Adrenal gland (tissue), 12 donors: ENCODE measurements around the gene SV2C. TPM values are rescaled to one million over a fixed set of nuclear protein-coding genes. Genes with fewer than 3 reads are reported as not detected.

Experiments
- DNase-seq, 7 donors: peaks; one replicate each; pipeline ENCODE4 v3.0.0-alpha.2; 2019 to 2020
- H3K27ac ChIP-seq, 5 donors: fragments of 200-600 bp; sonication (generic) in 4 of 5; 1 replicate in 3 of 5; 2 replicates in 2 of 5; pipeline versions ENCODE4 v1.5.1 to v1.8.0; 2016 to 2020; ENCODE audit warnings: mild to moderate bottlenecking in 1 of 5
- H3K27me3 ChIP-seq: fragments of 200-600 bp; 2 replicates; pipeline ENCODE4 v1.8.0; 2021
- H3K36me3 ChIP-seq, 2 donors: fragments of 200-600 bp; replicated peaks in 1 of 2; 1 replicate in 1 of 2; 2 replicates in 1 of 2; pipeline versions ENCODE4 v1.5.1 to v1.8.0; 2018 to 2022
- H3K4me1 ChIP-seq, 2 donors: fragments of 200-600 bp; replicated peaks in 1 of 2; 1 replicate in 1 of 2; 2 replicates in 1 of 2; pipeline versions ENCODE4 v1.5.1 to v1.8.0; 2018 to 2021
- H3K4me3 ChIP-seq, 4 donors: fragments of 200-600 bp; sonication (generic) in 3 of 4; one replicate each; pipeline ENCODE4 v1.5.1; 2016 to 2018
- H3K9me3 ChIP-seq, 3 donors: fragments of 200-600 bp; sonication (generic) in 1 of 3; replicated peaks in 1 of 3; 1 replicate in 2 of 3; 2 replicates in 1 of 3; pipeline versions ENCODE4 v1.5.1 to v1.8.0; 2016 to 2021
- POLR2A ChIP-seq, 2 donors: fragments of 450-650 bp; IDR thresholded peaks; one replicate each; pipeline ENCODE4 v1.6.1; 2017; ENCODE audit warnings: antibody characterized with exemption in 2 of 2, mild to moderate bottlenecking in 2 of 2, moderate library complexity in 1 of 2
- WGBS, 4 donors: extraction: QIAGEN DNeasy Blood & Tissue Kit in 2 of 4; methylation state at CpG; one replicate each; pipeline versions ENCODE4 v1.1.5 to v1.1.7; 2013 to 2017; 5-methylcytosine and 5-hydroxymethylcytosine counted together
- intact Hi-C, 2 donors: fragments of 100-400 bp; cut with DNase I; formaldehyde crosslinking; loops; one replicate each; pipeline versions ENCODE4 v1.14.1 to v1.15.0; 2022 to 2023
- polyA plus RNA-seq, 3 donors: library from polyadenylated mRNA; stranded (reverse); fragments of 200-250 nt in 2 of 3; fragments of 350-450 nt in 1 of 3; fragmentation: Illumina TruSeq in 1 of 3; extraction: RNeasy Lipid Tissue Mini Kit (QIAGEN cat#74804) in 1 of 3; gene quantifications; one replicate each; pipeline ENCODE4 v1.2.3, GENCODE V29; 2013 to 2014
- total RNA-seq, 9 donors: library from RNA; depleted of rRNA in 4 of 9; stranded (reverse); fragments of >200 nt in 4 of 9; fragments of 120-200 nt in 1 of 9; fragmentation: NEBNext Ultra II Directional in 1 of 9; extraction: Animal tissue kit (Norgen Biotek cat#: 25700) in 1 of 9; gene quantifications; one replicate each; pipeline versions ENCODE4 v1.1.0 to v1.2.4, GENCODE V29; 2013 to 2023
- TF ChIP-seq, protein P1 (sequence below), 6 experiments: fragments of 450-650 bp in 4 of 6; fragments of 200-600 bp in 2 of 6; sonication (generic) in 1 of 6; IDR thresholded peaks; 1 replicate in 5 of 6; 2 replicates in 1 of 6; pipeline versions ENCODE4 v1.5.1 to v1.8.0; 2016 to 2021; ENCODE audit warnings: antibody characterized with exemption in 6 of 6, mild to moderate bottlenecking in 2 of 6, moderate library complexity in 1 of 6
- donor health status: healthy with polysubstance abuse.
- donor health status: Bipolar disorder and iron deficiency.
- donor health status: DM: yes; HTN: yes; CAD: no.
- donor health status: DM: no; HTN: no; CAD: no.
- donor health status: DM: no; HTN: no; CAD: no.
- donor health status: DM: yes; HTN: yes; CAD: no.

Gene SV2C
- total and polyA plus RNA-seq, 12 donors = under 0.01 to 0.96 (median 0.19) TPM; not detected in 1

- H3K36me3 ChIP-seq = no peaks in the 10 kb centered on the region
- TF ChIP-seq, protein P1, sequence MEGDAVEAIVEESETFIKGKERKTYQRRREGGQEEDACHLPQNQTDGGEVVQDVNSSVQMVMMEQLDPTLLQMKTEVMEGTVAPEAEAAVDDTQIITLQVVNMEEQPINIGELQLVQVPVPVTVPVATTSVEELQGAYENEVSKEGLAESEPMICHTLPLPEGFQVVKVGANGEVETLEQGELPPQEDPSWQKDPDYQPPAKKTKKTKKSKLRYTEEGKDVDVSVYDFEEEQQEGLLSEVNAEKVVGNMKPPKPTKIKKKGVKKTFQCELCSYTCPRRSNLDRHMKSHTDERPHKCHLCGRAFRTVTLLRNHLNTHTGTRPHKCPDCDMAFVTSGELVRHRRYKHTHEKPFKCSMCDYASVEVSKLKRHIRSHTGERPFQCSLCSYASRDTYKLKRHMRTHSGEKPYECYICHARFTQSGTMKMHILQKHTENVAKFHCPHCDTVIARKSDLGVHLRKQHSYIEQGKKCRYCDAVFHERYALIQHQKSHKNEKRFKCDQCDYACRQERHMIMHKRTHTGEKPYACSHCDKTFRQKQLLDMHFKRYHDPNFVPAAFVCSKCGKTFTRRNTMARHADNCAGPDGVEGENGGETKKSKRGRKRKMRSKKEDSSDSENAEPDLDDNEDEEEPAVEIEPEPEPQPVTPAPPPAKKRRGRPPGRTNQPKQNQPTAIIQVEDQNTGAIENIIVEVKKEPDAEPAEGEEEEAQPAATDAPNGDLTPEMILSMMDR (IDR thresholded peaks at IDR 0.05) = no peak
- TF ChIP-seq POLR2A (IDR thresholded peaks at IDR 0.05) = no peak
- no peaks in the 10 kb centered on the region for H3K9me3 ChIP-seq
- no peak overlapping the region for H3K27ac ChIP-seq
- 44 to 52% (median 47%) methylated on average over 6 of the region's 6 CpGs for WGBS, 4 donors
- no peak for DNase-seq
- no peaks in the 10 kb centered on the region for H3K27me3 ChIP-seq
- no peak overlapping the region for H3K4me3 ChIP-seq
- intact Hi-C loops = no loop called here
- H3K4me1 ChIP-seq = no peaks in the 10 kb centered on the region
These were observed 41.3 kb upstream of the SV2C start for GRCh38 chr5:76041863-76042262.

- no peak for DNase-seq
- no peaks in the 10 kb centered on the region for H3K9me3 ChIP-seq
- intact Hi-C loops = no loop called here
- no peak overlapping the region for H3K4me3 ChIP-seq
- 34 to 40% (median 36%) methylated on average over 3 of the region's 3 CpGs for WGBS, 4 donors
- no peak overlapping the region for H3K27ac ChIP-seq
- no peaks in the 10 kb centered on the region for H3K4me1 ChIP-seq
- H3K27me3 ChIP-seq = no peaks in the 10 kb centered on the region
- TF ChIP-seq, protein P1 (IDR thresholded peaks at IDR 0.05) = no peak
- no peak for TF ChIP-seq POLR2A (IDR thresholded peaks at IDR 0.05)
- no peaks in the 10 kb centered on the region for H3K36me3 ChIP-seq
These were observed 36.4 kb upstream of the SV2C start for GRCh38 chr5:76046741-76047140.

GRCh38 chr5:76050134-76050533, 33.0 kb upstream of the SV2C start:
- TF ChIP-seq, protein P1 (IDR thresholded peaks at IDR 0.05) = no peak
- no peak for TF ChIP-seq POLR2A (IDR thresholded peaks at IDR 0.05)
- H3K4me3 ChIP-seq = no peak overlapping the region
- no peaks in the 10 kb centered on the region for H3K27me3 ChIP-seq
- no peak overlapping the region for H3K27ac ChIP-seq
- H3K4me1 ChIP-seq = no peaks in the 10 kb centered on the region
- intact Hi-C loops = no loop called here
- no peaks in the 10 kb centered on the region for H3K36me3 ChIP-seq
- no peaks in the 10 kb centered on the region for H3K9me3 ChIP-seq
- WGBS, 4 donors = 59 to 72% (median 64%) methylated on average over 1 of the region's 1 CpG
- no peak for DNase-seq

- Histone ChIP-seq H3K4me1 (no peaks in the 10 kb centered on the region), H3K9me3 (no peaks in the 10 kb centered on the region), H3K27me3 (peaks cover 4% of the 10 kb centered on the region), H3K36me3 (no peaks in the 10 kb centered on the region), H3K27ac (no peak overlapping the region), H3K4me3 (no peak overlapping the region)
- intact Hi-C loops = no loop called here
- no peak for TF ChIP-seq POLR2A (IDR thresholded peaks at IDR 0.05)
- TF ChIP-seq, protein P1 (IDR thresholded peaks at IDR 0.05) = no peak
- no peak for DNase-seq
- 70 to 79% (median 76%) methylated on average over 4 of the region's 4 CpGs for WGBS, 4 donors
These were observed 20.6 kb upstream of the SV2C start for GRCh38 chr5:76062502-76063041.
